ENCODE results near the gene DCTN3. TPM values are rescaled to one million over a fixed set of nuclear protein-coding genes. Genes with fewer than 3 reads are reported as not detected.

DCTN3 gene
- total and polyA plus RNA-seq, 4 donors = 39.8 to 86.3 (median 70.3) TPM

DNA sequence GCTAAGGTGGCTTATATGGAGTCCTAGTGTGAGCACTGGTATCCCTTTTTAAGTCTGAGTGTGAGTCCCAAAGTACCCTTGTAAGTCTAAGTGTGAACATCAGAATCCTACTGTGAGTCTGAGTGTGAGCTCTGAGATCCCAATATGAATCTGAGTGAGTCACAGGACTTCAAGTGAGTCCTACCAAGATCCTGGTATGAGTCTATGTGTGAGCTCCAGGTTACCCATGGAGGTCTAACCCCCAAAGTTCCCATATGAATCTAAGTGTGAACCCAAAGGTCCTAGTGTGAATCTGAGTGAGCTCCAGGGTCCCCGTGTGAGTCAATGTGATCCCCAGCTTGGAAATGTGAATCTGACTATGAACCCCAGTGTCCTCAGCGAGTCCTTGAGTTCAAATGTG is 33.0 kb downstream of the DCTN3 start:
- H3K27ac ChIP-seq (ENCODE audit: low read depth in 1 of 2, low read length in 1 of 2) = no peak overlapping the region
- no peak for ATAC-seq (ENCODE audit: insufficient read depth, low FRiP score)
- no peaks in the 10 kb centered on the region for H3K36me3 ChIP-seq (ENCODE audit: control insufficient read depth in 4 of 4, insufficient read depth in 4 of 4, low read length in 4 of 4)
- H3K4me1 ChIP-seq (ENCODE audit: control insufficient read depth in 5 of 5, insufficient read depth in 5 of 5, low read length in 5 of 5) = peaks cover 0 to 68% (median 14%) of the 10 kb centered on the region in 5 donors
- no peak for DNase-seq
- peaks cover 0 to 62% (median 13%) of the 10 kb centered on the region in 3 donors for H3K27me3 ChIP-seq (ENCODE audit: control insufficient read depth in 3 of 3, insufficient read depth in 3 of 3, low read length in 2 of 3)
- peaks cover 0 to 4% (median 0%) of the 10 kb centered on the region in 4 donors for H3K9me3 ChIP-seq (ENCODE audit: control insufficient read depth in 4 of 4, insufficient read depth in 3 of 4, low read length in 3 of 4)
- no peak overlapping the region for H3K4me3 ChIP-seq
- H3K9ac ChIP-seq (ENCODE audit: insufficient read depth in 1 of 2, low read length in 2 of 2) = no peak overlapping the region
- WGBS, 2 donors = 58 to 63% methylated on average over 2 of the region's 2 CpGs
- TF ChIP-seq, protein P1, sequence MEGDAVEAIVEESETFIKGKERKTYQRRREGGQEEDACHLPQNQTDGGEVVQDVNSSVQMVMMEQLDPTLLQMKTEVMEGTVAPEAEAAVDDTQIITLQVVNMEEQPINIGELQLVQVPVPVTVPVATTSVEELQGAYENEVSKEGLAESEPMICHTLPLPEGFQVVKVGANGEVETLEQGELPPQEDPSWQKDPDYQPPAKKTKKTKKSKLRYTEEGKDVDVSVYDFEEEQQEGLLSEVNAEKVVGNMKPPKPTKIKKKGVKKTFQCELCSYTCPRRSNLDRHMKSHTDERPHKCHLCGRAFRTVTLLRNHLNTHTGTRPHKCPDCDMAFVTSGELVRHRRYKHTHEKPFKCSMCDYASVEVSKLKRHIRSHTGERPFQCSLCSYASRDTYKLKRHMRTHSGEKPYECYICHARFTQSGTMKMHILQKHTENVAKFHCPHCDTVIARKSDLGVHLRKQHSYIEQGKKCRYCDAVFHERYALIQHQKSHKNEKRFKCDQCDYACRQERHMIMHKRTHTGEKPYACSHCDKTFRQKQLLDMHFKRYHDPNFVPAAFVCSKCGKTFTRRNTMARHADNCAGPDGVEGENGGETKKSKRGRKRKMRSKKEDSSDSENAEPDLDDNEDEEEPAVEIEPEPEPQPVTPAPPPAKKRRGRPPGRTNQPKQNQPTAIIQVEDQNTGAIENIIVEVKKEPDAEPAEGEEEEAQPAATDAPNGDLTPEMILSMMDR (IDR thresholded peaks at IDR 0.05; ENCODE audit: control extremely low read depth, extremely low read depth) = no peak

DNA sequence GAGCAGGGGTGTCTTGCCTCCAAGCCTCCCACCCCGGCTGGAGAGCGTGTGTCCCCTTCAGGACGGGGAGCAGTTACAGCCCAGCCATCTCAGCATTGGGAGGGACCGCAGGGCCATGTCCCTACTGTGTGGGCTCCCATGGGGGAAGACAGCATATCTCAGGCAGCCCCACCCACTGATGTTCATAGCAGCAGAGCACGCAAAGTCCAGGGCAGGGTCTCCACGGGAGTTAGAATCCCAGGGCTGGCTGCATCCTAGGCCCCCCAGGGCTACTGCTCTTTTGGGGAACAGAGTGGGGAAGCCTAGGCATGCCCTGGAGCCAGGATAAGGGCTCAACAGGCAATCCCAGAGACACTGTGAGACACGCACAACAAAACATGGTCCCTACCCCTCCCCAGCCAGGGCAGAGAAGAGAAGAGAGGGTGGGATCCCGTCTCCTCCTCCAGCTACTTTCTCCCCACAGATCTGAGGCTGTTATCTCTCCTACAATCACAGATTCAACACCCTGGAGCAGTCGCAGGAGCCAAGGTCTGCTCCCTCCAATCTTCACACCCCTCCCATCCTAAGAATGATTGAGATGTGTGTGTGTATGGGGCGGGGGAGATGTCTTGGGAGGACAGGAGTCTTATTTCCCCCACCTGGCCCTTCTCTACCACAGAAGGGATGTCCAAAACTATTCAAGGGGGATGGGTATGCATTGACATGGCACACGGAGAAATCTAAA is 34.2 kb downstream of the DCTN3 start:
- ATAC-seq (ENCODE audit: insufficient read depth, low FRiP score) (no peak), DNase-seq (no peak)
- Histone ChIP-seq H3K27me3 (ENCODE audit: control insufficient read depth in 3 of 3, insufficient read depth in 3 of 3, low read length in 2 of 3) (peaks cover 0 to 60% (median 13%) of the 10 kb centered on the region in 3 donors), H3K4me3 (no peak overlapping the region), H3K4me1 (ENCODE audit: control insufficient read depth in 5 of 5, insufficient read depth in 5 of 5, low read length in 5 of 5) (peaks cover 0 to 64% (median 16%) of the 10 kb centered on the region in 5 donors), H3K9ac (ENCODE audit: insufficient read depth in 1 of 2, low read length in 2 of 2) (no peak overlapping the region), H3K36me3 (ENCODE audit: control insufficient read depth in 4 of 4, insufficient read depth in 4 of 4, low read length in 4 of 4) (no peaks in the 10 kb centered on the region), H3K9me3 (ENCODE audit: control insufficient read depth in 4 of 4, insufficient read depth in 3 of 4, low read length in 3 of 4) (peaks cover 0 to 4% (median 0%) of the 10 kb centered on the region in 4 donors), H3K27ac (ENCODE audit: low read depth in 1 of 2, low read length in 1 of 2) (no peak overlapping the region)
- TF ChIP-seq, protein P1 (IDR thresholded peaks at IDR 0.05; ENCODE audit: control extremely low read depth, extremely low read depth) = no peak
- WGBS, 2 donors = 17 to 24% methylated on average over 11 of the region's 11 CpGs

DNA sequence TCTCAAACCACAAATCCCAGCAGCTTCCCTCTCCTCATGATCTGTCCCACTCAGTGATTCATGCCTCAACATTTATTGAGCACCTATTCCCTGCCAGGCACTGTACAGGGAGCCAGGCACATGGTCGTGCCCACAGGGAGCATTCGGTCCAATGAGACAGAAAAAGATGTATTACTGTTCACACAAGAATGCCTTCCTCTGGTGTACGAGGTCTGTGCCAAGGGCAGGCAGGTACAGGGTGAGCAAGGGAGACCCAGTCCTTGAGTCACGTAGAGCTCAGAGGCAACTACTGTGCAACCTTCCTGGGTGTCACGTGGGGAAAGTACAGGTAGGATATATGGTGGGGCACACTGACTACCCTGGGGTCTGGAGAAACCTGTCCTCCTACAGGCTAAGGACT is 35.3 kb downstream of the DCTN3 start:
- H3K27me3 ChIP-seq (ENCODE audit: control insufficient read depth in 3 of 3, insufficient read depth in 3 of 3, low read length in 2 of 3) = peaks cover 0 to 55% (median 14%) of the 10 kb centered on the region in 3 donors
- ATAC-seq (ENCODE audit: insufficient read depth, low FRiP score) (no peak), DNase-seq (no peak)
- peaks cover 0 to 65% (median 10%) of the 10 kb centered on the region in 5 donors for H3K4me1 ChIP-seq (ENCODE audit: control insufficient read depth in 5 of 5, insufficient read depth in 5 of 5, low read length in 5 of 5)
- 70 to 78% methylated on average over 5 of the region's 5 CpGs for WGBS, 2 donors
- no peaks in the 10 kb centered on the region for H3K36me3 ChIP-seq (ENCODE audit: control insufficient read depth in 4 of 4, insufficient read depth in 4 of 4, low read length in 4 of 4)
- H3K9me3 ChIP-seq (ENCODE audit: control insufficient read depth in 4 of 4, insufficient read depth in 3 of 4, low read length in 3 of 4) = peaks cover 0 to 4% (median 0%) of the 10 kb centered on the region in 4 donors
- no peak overlapping the region for H3K9ac ChIP-seq (ENCODE audit: insufficient read depth in 1 of 2, low read length in 2 of 2)
- no peak overlapping the region for H3K27ac ChIP-seq (ENCODE audit: low read depth in 1 of 2, low read length in 1 of 2)
- TF ChIP-seq, protein P1 (IDR thresholded peaks at IDR 0.05; ENCODE audit: control extremely low read depth, extremely low read depth) = no peak
- H3K4me3 ChIP-seq = no peak overlapping the region

All from lung (tissue), 12 donors.